PFSK-1 (cell line): ENCODE results near the gene SNX11.

Source experiments
- FOXP2 ChIP-seq: optimal IDR thresholded peaks from 2 replicates; pipeline ENCODE3; 2011; ENCODE audit warnings: borderline replicate concordance, control low read depth, inconsistent platforms; ENCODE audit not compliant: insufficient read depth; ENCODE audit errors: extremely low read length, extremely low read depth
- POLR2AphosphoS5 ChIP-seq: IDR thresholded peaks from 2 replicates; pipeline ENCODE4 v1.6.1; 2012; ENCODE audit warnings: low read depth, mild to moderate bottlenecking, control low read depth, low read length, moderate library complexity
- REST ChIP-seq, 2 experiments: IDR thresholded peaks; 2 replicates each; pipeline versions ENCODE4 v1.6.1 to v1.8.0; 2011 to 2012; ENCODE audit warnings: low read depth in 2 of 2, low read length in 2 of 2, control low read depth in 1 of 2, inconsistent platforms in 1 of 2, mild to moderate bottlenecking in 1 of 2, moderate library complexity in 1 of 2; ENCODE audit not compliant: insufficient read depth in 1 of 2
- SIN3A ChIP-seq: IDR thresholded peaks from 2 replicates; pipeline ENCODE4 v1.6.1; 2012; ENCODE audit warnings: mild to moderate bottlenecking, low read length, moderate library complexity, borderline replicate concordance; ENCODE audit not compliant: insufficient read depth
- TAF1 ChIP-seq: IDR thresholded peaks from 2 replicates; pipeline ENCODE4 v1.6.1; 2012; ENCODE audit warnings: low read length, control low read depth, borderline replicate concordance; ENCODE audit not compliant: insufficient read depth

SNX11 gene

GRCh38 chr17:48084932-48085331 is 22.6 kb upstream of the SNX11 start:
- TF ChIP-seq POLR2AphosphoS5: no peak
- no peak for TF ChIP-seq TAF1
- TF ChIP-seq SIN3A: no peak
- TF ChIP-seq REST (IDR thresholded peaks at IDR 0.05; ENCODE audit: insufficient read depth in 1 of 2, low read depth in 2 of 2, low read length in 2 of 2): no peak
- no peak for TF ChIP-seq FOXP2

GRCh38 chr17:48093341-48094045 is 14.1 kb upstream of the SNX11 start:
- TF ChIP-seq FOXP2 (no peak), TAF1 (no peak), POLR2AphosphoS5 (no peak), REST (IDR thresholded peaks at IDR 0.05; ENCODE audit: insufficient read depth in 1 of 2, low read depth in 2 of 2, low read length in 2 of 2) (no peak)

- no peak for TF ChIP-seq SIN3A
- no peak for TF ChIP-seq POLR2AphosphoS5
- no peak for TF ChIP-seq FOXP2
- TF ChIP-seq REST (IDR thresholded peaks at IDR 0.05; ENCODE audit: insufficient read depth in 1 of 2, low read depth in 2 of 2, low read length in 2 of 2): no peak
- no peak for TF ChIP-seq TAF1
Observed at GRCh38 chr17:48095611-48096010, 12.0 kb upstream of the SNX11 start.

- TF ChIP-seq POLR2AphosphoS5 (no peak), TAF1 (no peak), SIN3A (no peak), FOXP2 (no peak), REST (IDR thresholded peaks at IDR 0.05; ENCODE audit: insufficient read depth in 1 of 2, low read depth in 2 of 2, low read length in 2 of 2) (no peak)
Observed at GRCh38 chr17:48100160-48100559, 7.4 kb upstream of the SNX11 start.
